SK-N-SH (cell line): ENCODE results near the gene CLEC16A.

ENCODE experiments used
- CHD2 ChIP-seq: fragments of 150-350 bp; IDR thresholded peaks from 2 replicates; pipeline ENCODE4 v1.6.1; 2018; ENCODE audit warnings: low read length; ENCODE audit not compliant: partially characterized antibody
- CTCF ChIP-seq: fragments of 200-600 bp; sonication (generic); IDR thresholded peaks from 2 replicates; pipeline ENCODE4 v1.6.1; 2017; ENCODE audit warnings: antibody characterized with exemption, mild to moderate bottlenecking, moderate library complexity
- ELF1 ChIP-seq: IDR thresholded peaks from 2 replicates; pipeline ENCODE4 v1.4.0; 2012
- EP300 ChIP-seq, 2 experiments: IDR thresholded peaks; 2 replicates each; pipeline versions ENCODE4 v1.4.0 to v1.6.1; 2012; ENCODE audit warnings: borderline replicate concordance in 1 of 2, low read depth in 1 of 2, low read length in 1 of 2
- EZH2phosphoT487 ChIP-seq: fragments of 200-600 bp; sonication (generic); IDR thresholded peaks from 2 replicates; pipeline ENCODE4 v1.6.1; 2017; ENCODE audit warnings: low read depth, mixed run types, mild to moderate bottlenecking, antibody characterized with exemption, moderate library complexity, borderline replicate concordance
- FOXM1 ChIP-seq: IDR thresholded peaks from 2 replicates; pipeline ENCODE4 v1.4.0; 2012; ENCODE audit warnings: low read depth, mild to moderate bottlenecking
- MXI1 ChIP-seq: IDR thresholded peaks from 2 replicates; pipeline ENCODE4 v1.6.1; 2012; ENCODE audit warnings: mild to moderate bottlenecking, low read depth, low read length, improper control_type of control experiment
- POLR2AphosphoS5 ChIP-seq: IDR thresholded peaks from 2 replicates; pipeline ENCODE4 v1.6.1; 2012; ENCODE audit warnings: low read depth, low read length
- TAF1 ChIP-seq: IDR thresholded peaks from 2 replicates; pipeline ENCODE4 v1.6.1; 2012; ENCODE audit warnings: low read depth, mild to moderate bottlenecking, low read length, moderate library complexity, borderline replicate concordance
- YY1 ChIP-seq: IDR thresholded peaks from 2 replicates; pipeline ENCODE4 v1.4.0; 2012; ENCODE audit warnings: low read depth, mild to moderate bottlenecking

GRCh38 chr16:10959161-10959560 is 14.8 kb downstream of the CLEC16A start:
- TF ChIP-seq CTCF (no peak), CHD2 (no peak), EP300 (IDR thresholded peaks at IDR 0.05; ENCODE audit: borderline replicate concordance in 1 of 2, low read depth in 1 of 2, low read length in 1 of 2) (no peak), ELF1 (no peak), EZH2phosphoT487 (no peak), POLR2AphosphoS5 (no peak), FOXM1 (no peak), MXI1 (no peak), TAF1 (no peak), YY1 (no peak)
